ENCODE results near the gene PLEKHA5.

The PLEKHA5 gene

GRCh38 chr12:19105463-19105862, 24.1 kb upstream of the PLEKHA5 start:
- TF ChIP-seq ZNF8 (CRISPR knock-in tag; IDR thresholded peaks at IDR 0.05) (no peak), ZFP3 (CRISPR knock-in tag; IDR thresholded peaks at IDR 0.05) (no peak), ZNF565 (CRISPR knock-in tag; conservative IDR thresholded peaks at IDR 0.05; ENCODE audit: low read depth) (no peak), ZNF70 (CRISPR knock-in tag; IDR thresholded peaks at IDR 0.05) (no peak), TCF4 (CRISPR knock-in tag; IDR thresholded peaks at IDR 0.05; ENCODE audit: borderline replicate concordance) (no peak), TSHZ2 (CRISPR knock-in tag; IDR thresholded peaks at IDR 0.05) (no peak), PATZ1 (CRISPR knock-in tag; IDR thresholded peaks at IDR 0.05; ENCODE audit: borderline replicate concordance) (no peak), ZFP30 (CRISPR knock-in tag; IDR thresholded peaks at IDR 0.05) (no peak), GLIS3 (CRISPR knock-in tag; IDR thresholded peaks at IDR 0.05) (no peak), BACH2 (CRISPR knock-in tag; IDR thresholded peaks at IDR 0.05; ENCODE audit: borderline replicate concordance) (no peak), ARNTL (CRISPR knock-in tag; IDR thresholded peaks at IDR 0.05; ENCODE audit: borderline replicate concordance, low read depth) (no peak), ISL1 (CRISPR knock-in tag; IDR thresholded peaks at IDR 0.05) (no peak), OSR1 (CRISPR knock-in tag; IDR thresholded peaks at IDR 0.05) (no peak), PPARA (CRISPR knock-in tag; IDR thresholded peaks at IDR 0.05; ENCODE audit: borderline replicate concordance) (no peak), RARB (CRISPR knock-in tag; IDR thresholded peaks at IDR 0.05) (no peak), CSDC2 (CRISPR knock-in tag; IDR thresholded peaks at IDR 0.05) (no peak)
- ATAC-seq: no peak

- TF ChIP-seq ESRRG (CRISPR knock-in tag; IDR thresholded peaks at IDR 0.05) (no peak), ZNF8 (CRISPR knock-in tag; IDR thresholded peaks at IDR 0.05) (no peak), ZC3H10 (CRISPR knock-in tag; IDR thresholded peaks at IDR 0.05) (no peak), RARB (CRISPR knock-in tag; IDR thresholded peaks at IDR 0.05) (no peak), CREB5 (CRISPR knock-in tag; IDR thresholded peaks at IDR 0.05; ENCODE audit: low read depth) (no peak), BACH2 (CRISPR knock-in tag; IDR thresholded peaks at IDR 0.05; ENCODE audit: borderline replicate concordance) (no peak), TSHZ2 (CRISPR knock-in tag; IDR thresholded peaks at IDR 0.05) (no peak), PATZ1 (CRISPR knock-in tag; IDR thresholded peaks at IDR 0.05; ENCODE audit: borderline replicate concordance) (no peak), GLIS3 (CRISPR knock-in tag; IDR thresholded peaks at IDR 0.05) (no peak), ZNF70 (CRISPR knock-in tag; IDR thresholded peaks at IDR 0.05) (no peak), OSR1 (CRISPR knock-in tag; IDR thresholded peaks at IDR 0.05) (no peak), ISL1 (CRISPR knock-in tag; IDR thresholded peaks at IDR 0.05) (no peak)
- ATAC-seq: no peak
Observed at GRCh38 chr12:19107750-19108149, 21.8 kb upstream of the PLEKHA5 start.

All from SK-N-SH treated with all-trans-retinoic acid at 6 μM for 48 hours (cell line).